GM18858 (cell line): ENCODE measurements around the gene CACNG8.

Experiments used
- ATAC-seq: cut with Tn5 transposase; IDR thresholded peaks from one replicate; pipeline ENCODE4 v1.9.1; 2021; ENCODE audit not compliant: unreplicated experiment

Gene CACNG8

DNA sequence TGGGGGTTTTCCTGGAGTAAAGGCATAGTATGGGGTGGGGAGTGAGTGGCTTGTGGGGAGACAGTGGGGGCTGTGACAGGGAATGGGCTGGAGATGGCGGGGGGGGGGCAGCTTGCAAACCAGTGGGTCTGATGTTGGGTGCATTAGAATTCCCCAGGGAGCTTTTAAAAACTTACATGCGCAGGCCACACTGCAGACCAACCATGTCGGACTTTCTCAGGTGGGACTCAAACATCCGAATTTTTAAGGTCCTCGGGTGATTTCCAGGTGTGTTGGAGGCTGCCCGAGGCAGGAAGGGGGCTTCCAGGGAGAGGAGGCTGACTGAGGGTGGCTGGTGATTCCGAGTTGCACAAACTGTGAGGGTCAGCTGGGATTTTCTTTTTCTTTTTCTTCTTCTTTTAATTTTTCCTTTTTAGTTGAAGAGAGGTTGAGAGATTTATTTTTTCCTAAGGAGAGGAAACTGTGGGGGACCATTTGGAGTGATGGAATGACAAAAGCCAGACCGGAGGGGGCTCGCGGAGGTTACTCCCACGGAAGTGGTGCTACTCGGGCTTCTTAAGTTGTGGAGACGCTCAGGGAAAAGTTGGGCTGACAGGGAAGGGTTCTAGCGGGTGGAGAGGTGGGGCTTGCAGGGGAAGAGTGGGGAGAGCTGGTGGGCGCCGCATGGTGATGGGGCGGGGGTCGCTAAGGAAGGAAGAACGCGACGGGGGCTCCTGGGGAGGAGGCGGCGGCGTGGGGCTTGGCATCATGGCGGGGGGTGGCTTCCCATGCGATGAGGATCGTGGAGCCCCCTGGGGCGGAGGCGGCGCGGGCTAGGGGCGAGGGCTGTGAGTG is 997 bp upstream of the CACNG8 start:
- ATAC-seq: no peak

DNA sequence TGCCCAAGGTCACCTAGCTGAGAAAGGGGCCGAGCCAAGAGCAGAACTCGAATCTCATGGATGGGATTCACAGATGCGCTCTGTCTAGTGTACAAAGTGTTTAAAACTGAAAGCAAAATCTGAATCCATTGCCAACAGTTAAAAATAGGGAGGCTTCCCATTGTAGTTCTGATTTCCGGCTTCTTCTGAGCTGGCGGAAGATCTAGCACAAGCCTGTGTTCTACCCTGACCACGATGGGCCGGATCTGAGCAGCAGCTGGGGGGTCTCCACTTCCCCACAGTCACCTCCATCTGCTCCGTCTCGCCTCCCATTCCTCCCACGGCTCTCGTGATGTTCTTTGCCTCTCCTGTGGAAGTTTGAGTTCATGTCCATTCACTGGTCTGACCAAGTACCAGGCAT is 2.4 kb downstream of the CACNG8 start:
- no peak for ATAC-seq

DNA sequence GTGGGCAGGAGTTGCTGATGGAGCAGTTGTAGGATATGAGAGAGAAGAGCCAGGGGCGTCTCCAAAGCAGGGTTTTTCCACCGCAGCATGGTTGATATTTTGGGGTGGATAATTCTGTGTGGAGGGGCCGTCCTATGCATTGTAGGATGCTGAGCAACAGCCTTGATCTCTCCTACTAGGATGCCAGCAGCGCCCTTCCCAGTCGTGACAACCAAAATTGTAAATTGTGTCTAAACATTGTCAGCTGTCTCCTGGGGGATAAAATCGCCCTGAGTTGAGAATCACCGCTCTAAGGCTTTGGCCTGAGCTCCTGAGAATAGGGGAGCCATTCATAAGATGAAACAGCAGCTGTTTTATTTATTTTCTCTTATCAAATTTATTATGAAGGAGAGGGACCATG is 4.2 kb downstream of the CACNG8 start:
- ATAC-seq: no peak

DNA sequence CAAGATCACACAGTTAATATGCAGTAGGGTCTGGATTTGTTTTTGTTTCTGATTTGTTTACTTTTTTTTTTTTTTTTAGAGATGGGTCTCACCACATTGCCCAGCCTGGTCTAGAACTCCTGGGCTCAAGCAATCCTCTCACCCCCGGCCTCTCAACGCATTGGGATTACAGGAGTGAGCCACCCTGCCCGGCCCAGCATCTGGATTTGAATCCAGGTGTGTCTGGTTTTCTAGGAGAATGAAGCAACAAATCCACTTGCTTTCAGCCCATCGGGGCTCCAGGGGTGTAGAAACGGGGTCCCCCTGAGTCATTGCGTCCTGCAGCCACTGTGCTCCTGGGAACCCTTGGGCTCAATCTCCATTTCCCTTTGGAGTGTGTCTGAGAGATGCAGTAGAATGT is 6.6 kb downstream of the CACNG8 start:
- no peak for ATAC-seq

DNA sequence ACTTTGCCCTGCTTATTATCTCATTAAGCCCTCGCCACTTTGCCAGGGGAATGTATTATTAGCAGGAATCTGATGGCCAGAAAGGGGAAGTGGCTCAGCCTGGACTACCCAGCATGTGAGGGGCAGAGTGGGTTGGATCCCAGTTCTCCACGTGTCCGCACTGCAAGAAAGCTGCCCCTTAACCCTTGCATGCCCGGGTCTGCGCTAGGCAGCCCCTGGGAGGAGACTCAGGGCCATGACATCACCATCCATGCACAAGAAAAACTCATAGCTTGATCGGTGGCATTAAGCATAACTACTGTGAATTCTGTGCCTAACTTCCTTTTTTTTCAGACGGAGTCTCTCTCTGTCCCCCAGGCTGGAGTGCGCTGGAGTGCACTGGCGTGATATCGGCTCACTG is 8.9 kb downstream of the CACNG8 start:
- no peak for ATAC-seq

DNA sequence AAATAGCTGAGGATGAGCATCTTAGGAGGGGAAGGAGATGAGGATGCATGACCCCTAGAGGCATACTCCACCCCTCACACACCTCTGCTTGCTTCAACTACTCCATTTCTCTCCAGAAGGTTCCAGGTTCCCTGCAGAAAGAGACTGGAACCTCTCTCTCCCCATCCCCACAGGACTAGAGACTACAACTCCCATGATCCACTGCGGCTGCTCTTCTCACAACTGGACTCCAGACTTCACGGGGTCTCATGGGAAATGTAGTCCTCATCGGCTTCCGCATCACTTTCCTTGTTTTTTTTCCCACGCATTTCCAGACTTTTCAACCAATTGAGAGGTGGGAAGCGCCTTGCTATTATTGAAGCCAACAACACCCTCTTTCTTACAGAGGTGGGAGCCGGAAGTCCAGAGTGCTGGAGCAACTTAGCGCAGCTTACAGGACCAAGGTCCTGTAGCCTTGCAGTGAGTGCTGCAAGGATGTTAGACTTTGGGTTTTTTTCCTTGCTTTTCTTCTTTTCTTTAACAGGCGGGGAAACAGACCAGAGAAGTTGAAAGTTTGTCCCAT is 14.8 kb downstream of the CACNG8 start:
- ATAC-seq: no peak

DNA sequence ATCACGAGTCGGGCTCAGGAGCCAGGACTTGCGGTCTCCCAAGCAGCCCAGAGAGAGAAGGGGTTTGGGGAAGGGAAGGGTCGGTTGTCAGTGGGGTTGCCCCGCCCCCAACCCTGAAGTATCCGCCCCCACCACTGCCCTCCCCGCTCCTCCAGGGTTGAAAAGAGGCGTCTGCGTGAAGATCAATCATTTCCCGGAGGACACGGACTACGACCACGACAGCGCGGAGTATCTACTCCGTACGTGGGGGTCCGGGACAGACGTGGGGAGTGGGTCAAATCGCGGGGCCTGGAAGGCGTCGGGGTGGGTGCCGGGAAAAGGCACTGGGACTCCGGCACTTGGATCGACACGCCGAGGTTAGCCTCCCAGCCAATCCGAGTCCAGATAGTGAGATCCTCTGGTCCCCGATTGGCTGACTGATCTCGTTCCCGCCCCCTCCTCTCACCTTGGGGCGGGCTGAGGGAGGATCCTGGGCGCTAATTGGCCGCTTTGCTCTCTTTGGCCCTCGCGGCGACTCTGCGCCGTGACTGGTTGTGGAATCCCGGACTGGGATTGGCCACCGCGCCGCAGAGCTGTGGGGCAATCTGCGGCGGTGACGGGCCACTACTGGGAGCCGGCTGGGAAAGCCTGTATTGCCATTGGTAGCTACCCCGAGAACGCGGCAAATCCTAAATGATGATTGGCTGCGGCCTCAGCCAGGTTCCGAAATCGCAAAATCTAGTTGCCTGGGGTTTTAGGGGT is 15.4 kb downstream of the CACNG8 start:
- no peak for ATAC-seq

DNA sequence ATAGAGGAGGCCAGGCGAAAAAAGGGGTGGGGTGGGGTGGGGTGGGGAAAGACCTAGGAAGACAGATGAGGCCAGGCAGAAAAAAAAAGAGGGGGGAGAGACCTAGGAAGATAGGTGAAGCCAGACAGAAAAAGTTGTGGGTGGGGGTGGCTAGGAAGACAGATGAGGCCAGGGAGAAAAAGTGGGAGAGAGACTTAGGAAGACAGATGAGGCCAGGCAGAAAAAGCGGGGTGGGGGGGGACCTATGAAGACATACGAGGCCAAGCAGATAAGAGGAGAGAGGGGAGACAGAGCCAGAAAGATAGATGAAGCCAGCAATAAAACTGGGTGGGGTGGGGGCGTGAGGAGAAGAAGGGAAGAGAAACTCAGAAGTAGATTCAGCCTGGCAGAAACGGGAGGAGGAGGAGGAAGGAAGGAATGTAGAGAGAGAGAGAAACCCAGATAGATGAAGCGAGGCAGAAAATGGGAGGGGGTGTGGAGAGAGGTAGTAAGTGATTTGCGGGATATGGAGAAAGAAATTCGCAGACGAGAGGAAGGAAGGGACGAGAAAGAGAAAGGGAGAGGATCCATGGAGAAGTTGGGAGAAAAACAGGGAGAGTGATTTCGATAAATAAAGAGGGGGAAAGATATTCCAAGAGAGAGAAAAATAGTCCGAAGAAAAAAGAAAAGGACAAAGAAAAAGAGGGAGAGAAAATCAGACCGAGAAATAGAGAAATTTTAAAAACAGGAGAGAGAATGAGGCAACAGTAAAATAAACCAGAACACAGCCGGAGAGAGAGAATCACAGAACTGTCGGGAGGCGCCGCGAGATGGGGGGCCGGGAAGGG is 16.5 kb downstream of the CACNG8 start:
- no peak for ATAC-seq

DNA sequence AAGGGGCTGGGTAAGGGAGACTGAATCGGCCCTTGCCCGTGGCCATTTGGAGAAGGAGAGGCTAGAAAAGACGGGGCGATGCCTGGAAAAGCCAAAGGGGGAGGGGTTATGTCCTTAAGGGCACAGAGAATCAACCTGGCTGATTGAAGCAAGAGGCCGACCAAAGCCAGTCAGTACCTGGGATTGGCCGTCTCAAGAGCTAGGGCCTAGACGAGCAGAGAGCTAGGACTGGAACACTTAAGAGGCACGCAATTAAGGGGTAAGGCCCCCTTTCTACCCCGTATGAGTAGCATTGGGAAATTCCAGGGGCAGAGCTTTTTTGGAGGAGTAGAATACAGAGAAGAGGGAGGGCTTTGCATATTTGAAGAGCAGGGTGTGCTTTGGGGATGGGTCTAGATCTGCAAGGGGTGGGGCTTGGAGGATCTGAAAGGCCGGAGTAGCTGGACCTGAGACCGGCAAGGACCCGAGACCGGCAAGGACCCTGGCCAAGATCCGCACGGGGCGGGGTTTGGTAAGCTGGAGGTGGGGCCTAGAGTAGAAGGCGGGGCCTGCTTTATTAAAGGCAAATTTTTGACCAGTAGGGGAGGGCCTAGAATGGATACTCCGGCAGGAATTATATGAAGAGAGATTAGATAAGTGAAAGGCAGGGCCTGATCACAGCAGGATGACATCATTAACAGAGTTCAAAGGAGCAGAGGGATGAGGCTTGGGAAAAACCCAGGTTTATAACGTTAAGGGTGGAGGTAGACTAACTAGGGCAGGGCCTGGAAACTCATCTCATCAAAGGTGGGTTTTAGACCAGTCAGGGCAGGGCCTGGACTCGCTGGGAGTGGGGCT is 18.0 kb downstream of the CACNG8 start:
- ATAC-seq: no peak

DNA sequence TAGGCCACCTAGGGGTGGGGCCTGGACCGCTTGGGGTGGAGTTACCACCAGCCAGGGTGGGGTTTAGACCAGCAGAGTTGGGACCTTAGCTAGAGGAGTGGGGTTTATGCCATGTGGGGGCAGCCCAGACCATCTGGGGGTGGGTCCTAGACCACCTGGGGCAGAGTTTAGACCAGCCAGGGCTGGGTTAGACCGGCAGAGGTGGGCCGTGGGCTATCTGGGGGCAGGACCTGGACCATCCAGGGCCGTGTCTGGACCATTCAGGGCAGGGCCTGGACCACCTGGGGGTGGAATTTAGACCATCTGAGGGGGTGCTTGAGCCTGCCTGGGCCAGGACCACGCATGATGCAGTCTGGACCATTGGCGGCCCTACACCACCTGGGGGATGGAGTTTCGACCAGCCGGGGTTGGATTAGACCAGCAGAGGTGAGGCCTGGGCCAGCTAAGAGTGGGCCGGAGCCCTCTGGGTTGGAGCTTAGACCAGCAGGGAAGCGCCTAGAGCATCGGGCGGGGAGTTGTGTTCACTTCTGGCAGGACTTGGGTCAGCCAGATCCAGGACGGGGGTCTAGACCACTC is 18.7 kb downstream of the CACNG8 start:
- ATAC-seq: no peak

DNA sequence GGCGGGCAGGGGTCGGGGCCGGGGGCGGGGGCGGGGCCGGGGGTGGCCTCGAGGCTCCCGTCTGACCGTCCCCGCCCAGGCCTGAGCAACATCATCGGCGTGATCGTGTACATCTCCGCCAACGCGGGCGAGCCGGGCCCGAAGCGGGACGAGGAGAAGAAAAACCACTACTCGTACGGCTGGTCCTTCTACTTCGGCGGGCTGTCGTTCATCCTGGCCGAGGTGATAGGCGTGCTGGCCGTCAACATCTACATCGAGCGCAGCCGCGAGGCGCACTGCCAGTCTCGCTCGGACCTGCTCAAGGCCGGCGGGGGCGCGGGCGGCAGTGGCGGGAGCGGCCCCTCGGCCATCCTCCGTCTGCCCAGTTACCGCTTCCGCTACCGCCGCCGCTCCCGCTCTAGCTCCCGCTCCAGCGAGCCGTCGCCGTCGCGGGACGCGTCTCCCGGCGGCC is 19.3 kb downstream of the CACNG8 start:
- no peak for ATAC-seq

DNA sequence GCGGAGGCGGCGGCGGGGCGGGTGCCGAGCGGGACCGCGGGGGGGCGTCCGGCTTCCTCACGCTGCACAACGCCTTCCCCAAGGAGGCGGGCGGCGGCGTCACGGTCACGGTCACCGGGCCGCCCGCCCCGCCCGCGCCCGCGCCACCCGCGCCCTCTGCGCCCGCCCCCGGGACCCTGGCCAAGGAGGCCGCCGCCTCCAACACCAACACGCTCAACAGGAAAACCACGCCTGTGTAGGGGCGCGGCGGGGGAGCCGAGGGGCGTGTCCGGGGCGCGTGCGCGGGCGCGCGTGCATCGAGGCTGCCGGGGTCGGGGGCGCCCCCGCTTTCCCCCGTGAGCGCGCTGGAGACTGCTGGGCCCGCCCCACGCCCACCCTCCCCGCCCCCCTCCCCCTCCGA is 19.9 kb downstream of the CACNG8 start:
- no peak for ATAC-seq

DNA sequence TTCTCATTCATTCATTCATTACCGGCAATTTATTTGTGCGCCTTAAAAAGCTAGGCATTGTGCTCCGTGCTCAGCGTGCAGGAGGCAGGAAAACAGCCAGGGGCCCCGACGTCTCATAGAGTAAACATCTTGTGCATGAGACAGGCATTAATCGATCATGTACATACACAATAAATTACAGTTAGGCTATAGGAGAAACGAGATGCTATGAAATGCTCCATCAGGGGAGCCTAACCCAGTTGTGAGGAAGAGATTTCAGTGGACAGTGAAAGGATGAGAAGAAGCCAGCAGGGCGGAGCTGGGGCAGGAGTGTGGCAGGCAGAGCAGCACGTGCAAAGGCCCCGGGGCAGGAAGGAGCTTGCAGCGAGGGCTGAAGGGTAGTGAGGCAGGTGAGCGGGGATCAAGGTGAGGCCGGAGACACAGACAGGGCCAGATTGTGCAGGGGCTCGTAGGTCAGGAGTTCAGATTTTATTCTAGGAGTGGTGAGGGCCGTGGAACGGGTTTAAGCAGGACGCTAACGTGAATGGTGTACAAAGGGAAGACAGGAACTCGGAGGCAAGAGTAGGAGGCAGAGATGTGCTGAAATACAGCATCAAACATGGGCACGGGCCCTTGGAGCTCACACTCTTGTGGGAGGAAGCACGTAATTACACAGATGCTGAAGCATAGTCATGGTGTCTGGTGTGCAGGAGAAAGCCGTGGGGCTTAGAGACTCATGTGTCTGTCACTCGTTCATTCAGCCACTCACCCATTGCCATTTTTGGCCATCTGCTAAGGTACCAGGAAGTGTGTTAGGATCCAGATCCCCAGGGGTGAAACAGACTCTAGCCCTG is 20.9 kb downstream of the CACNG8 start:
- no peak for ATAC-seq

DNA sequence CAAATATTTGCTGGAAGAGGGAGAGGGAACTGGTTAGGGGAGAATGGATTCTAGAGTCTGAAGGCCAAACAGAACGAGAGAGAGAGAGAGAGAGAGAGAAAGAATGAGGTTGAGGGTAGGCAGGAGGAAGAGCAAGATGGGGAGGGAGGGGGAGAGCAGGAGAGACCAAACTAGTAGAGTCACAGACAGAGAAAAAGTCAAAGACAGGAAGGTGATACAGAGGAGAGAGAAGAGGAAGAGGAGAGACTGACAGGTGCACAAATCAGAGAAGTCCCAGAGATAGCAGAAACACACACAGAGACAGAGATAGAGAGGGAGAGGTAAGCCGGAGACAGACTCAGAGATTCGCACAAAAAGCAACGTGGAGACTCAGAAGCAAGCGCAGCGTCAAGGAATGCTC is 23.1 kb downstream of the CACNG8 start:
- ATAC-seq: no peak

DNA sequence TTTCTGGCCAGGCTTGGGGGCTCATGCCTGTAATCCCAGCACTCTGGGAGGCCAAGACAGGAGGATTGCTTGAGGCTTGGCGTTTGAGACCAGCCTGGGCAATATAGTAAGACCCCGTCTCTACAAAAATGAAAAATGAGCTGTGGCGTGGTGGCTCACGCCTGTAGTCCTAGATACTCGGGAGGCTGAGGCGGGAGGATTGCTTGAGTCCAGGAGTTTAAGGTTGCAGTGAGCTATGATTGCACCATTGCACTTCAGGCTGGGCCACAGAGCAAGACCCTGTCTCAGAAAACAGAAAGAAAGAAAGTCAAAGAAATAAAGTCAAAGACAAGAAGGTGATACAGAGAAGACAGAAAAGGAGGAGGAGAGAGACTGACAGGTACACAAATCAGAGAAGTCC is 26.2 kb downstream of the CACNG8 start:
- no peak for ATAC-seq

DNA sequence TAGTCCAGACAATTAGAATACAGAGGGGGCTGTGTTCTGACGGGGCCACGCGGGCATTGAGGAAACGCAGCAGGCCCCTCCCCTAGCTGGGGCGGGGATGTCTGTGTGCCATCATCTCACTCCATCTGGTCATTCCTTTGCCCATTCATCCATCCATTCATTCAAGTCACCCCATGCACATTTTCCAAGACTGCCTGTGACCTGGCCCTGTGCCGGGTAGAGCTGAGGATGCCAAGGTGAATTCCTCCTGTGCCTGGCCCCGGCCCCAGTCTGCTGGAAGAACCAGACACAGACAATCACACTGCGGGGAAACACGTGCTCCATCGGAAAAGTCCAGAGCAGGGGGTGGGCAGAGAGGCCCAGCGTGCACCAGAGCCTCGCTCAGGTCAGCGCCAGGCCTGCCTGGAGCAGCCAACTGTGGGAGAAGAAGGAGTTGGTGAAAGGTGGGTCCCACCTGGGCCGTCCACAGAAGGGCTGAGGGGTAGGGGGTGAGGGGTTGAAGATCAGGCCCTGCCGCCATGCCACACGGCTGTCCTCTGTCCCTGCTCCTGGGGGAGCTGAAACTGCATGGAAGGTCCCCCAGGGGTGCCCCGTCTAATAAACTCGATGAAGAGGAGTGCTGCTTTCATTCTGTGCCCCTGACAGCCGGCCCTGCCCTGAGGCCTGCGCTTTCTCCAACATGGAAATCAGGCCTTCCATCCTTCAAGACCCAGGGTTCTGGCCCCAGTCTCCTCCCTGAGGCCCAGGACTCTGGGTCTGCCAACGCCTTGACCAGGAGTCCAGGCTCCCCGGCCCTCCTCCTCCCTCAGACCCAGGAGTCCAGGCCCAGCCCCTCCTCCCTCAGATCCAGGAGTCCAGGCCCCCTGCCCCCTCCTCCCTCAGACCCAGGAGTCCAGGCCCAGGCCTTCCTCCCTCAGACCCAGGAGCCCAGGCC is 27.1 kb downstream of the CACNG8 start:
- ATAC-seq: no peak

DNA sequence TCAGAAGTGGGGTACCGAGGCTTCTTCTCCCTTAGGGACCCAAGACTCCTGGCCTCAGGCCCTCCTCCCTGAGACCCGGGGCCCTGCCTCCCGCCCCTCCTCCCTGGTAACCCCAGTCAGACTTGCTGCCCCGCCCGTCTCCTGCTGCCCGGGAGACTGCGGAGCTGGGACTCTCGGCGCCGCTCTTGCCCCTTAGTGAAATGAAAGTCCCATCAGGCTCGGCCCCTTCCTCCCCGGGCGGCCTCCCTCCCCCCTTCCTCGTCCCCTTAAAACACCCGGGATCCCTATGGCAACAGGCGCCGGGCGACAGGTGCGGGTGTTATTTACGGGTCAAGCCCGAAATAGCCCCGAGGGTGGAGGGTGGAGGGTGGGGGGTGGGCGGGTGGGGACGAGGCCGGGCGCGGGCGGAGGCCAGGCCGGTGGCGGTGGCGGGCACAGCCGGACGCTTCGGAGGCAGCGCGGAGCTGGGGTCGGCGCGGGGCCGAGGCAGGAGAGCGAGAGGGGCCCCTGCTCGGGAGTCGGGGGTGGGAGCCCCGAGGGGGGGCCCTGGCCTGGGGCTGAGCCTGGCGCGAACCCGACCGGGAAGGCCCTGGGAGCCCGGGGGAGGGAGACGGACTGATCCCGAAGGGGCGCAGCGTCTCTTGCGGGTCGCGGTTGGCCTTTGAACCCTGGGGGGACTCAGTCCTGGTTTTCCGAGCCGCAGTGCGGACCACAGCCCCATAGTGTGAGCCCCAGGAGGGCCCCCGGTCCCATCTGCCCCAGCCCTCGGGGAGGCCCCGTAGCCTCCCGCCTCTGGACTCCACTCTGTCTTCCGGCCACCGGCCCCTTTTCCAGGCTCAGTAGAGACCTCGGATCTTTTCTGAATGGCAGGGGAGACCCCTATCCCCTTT is 28.7 kb downstream of the CACNG8 start, which contains the start of gene CACNG6:
CACNG6 (plus strand) TSS at position 414 of the 890 bp plus-strand sequence. CDS start 1,241 bp downstream, outside the sequence.
- ATAC-seq: no peak
